ENCODE measurements around the gene KYNU. TPM values are rescaled to one million over a fixed set of nuclear protein-coding genes. Genes with fewer than 3 reads are reported as not detected.

KYNU gene
- 0.32 and 1.2 TPM in 2 replicates for total RNA-seq

GRCh38 chr2:142877216-142877838 lies at the start of gene KYNU:
Gene KYNU, plus strand, starts transcription at chr2:142877664. Its CDS starts 7,704 bp downstream, at chr2:142885368.

All from epithelial cell of umbilical artery (primary cell).